GM21528 (cell line): ENCODE results near the gene ARHGEF17.
"Not testable (repeated sequence)": the region's sequence is repeated elsewhere in the genome, so short reads cannot be mapped to it uniquely, and the experiment has no call there.

ENCODE experiments used
- ATAC-seq: cut with Tn5 transposase; IDR thresholded peaks from one replicate; pipeline ENCODE4 v1.9.1; 2021; ENCODE audit warnings: mild to moderate bottlenecking, moderate library complexity; ENCODE audit not compliant: unreplicated experiment, low FRiP score

ARHGEF17 gene

GRCh38 chr11:73271936-73272679 lies 36.0 kb upstream of the ARHGEF17 start, which contains the start of gene P2RY6:
P2RY6 (plus strand) TSS chr11:73272338; CDS start chr11:73296519, 24,181 bp downstream.
- no peak for ATAC-seq

GRCh38 chr11:73272680-73273038 lies 35.4 kb upstream of the ARHGEF17 start:
- ATAC-seq: no peak

- ATAC-seq: no peak
Measured at GRCh38 chr11:73273222-73273895, 34.7 kb upstream of the ARHGEF17 start.

GRCh38 chr11:73274191-73274590 lies 33.9 kb upstream of the ARHGEF17 start:
- ATAC-seq: not testable (repeated sequence)

- ATAC-seq: no peak
Measured at GRCh38 chr11:73274722-73275380, 33.2 kb upstream of the ARHGEF17 start.

GRCh38 chr11:73275381-73275750 lies 32.7 kb upstream of the ARHGEF17 start:
- ATAC-seq: no peak

GRCh38 chr11:73277467-73277866 lies 30.6 kb upstream of the ARHGEF17 start:
- no peak for ATAC-seq

- ATAC-seq: no peak
Measured at GRCh38 chr11:73280626-73281025, 27.4 kb upstream of the ARHGEF17 start.

GRCh38 chr11:73281201-73281741 lies 26.8 kb upstream of the ARHGEF17 start:
- no peak for ATAC-seq

GRCh38 chr11:73281796-73282660 lies 26.0 kb upstream of the ARHGEF17 start:
- no peak for ATAC-seq

- ATAC-seq: no peak
Measured at GRCh38 chr11:73283276-73284000, 24.6 kb upstream of the ARHGEF17 start.

- ATAC-seq: no peak
Measured at GRCh38 chr11:73284106-73284505, 24.0 kb upstream of the ARHGEF17 start.

- no peak for ATAC-seq
Measured at GRCh38 chr11:73285721-73286120, 22.4 kb upstream of the ARHGEF17 start.

- no peak for ATAC-seq
Measured at GRCh38 chr11:73286240-73286810, 21.8 kb upstream of the ARHGEF17 start.

- no peak for ATAC-seq
Measured at GRCh38 chr11:73287400-73288101, 20.5 kb upstream of the ARHGEF17 start.

- peak; percentile 5 for ATAC-seq
Measured at GRCh38 chr11:73288192-73288872, 19.7 kb upstream of the ARHGEF17 start.

GRCh38 chr11:73288873-73289707 lies 19.0 kb upstream of the ARHGEF17 start:
- peak; percentile 72 for ATAC-seq
